RCC 7860 (cell line): ENCODE measurements around the gene KAT8.

Source experiments
- DNase-seq: peaks from one replicate; pipeline ENCODE4 v3.0.0-alpha.2; 2015; ENCODE audit warnings: low spot score
- FAIRE-seq: peaks from 2 replicates; lab custom pipeline; 2012; peaks lifted over from hg19 to GRCh38; lab: Jason Lieb, UNC

Gene KAT8

GRCh38 chr16:31117384-31118222, at the start of gene KAT8:
TSS of gene KAT8 (plus strand) at chr16:31117664. CDS start at chr16:31117682, 18 bp downstream.
- DNase-seq (peak; percentile 95), FAIRE-seq (peak; percentile 83)

- FAIRE-seq (no peak), DNase-seq (no peak)
Observed at GRCh38 chr16:31071861-31072260, 45.6 kb upstream of the KAT8 start.

GRCh38 chr16:31072540-31073141, 44.8 kb upstream of the KAT8 start:
- DNase-seq = peak; percentile 36
- no peak for FAIRE-seq

GRCh38 chr16:31073142-31073969, 44.1 kb upstream of the KAT8 start:
- FAIRE-seq (no peak), DNase-seq (peak; percentile 64)

GRCh38 chr16:31073970-31074813, 43.3 kb upstream of the KAT8 start, which contains the start of the genes ZNF646 and ZNF668:
TSS of gene ZNF646 (plus strand) at chr16:31074422. CDS start at chr16:31076325, 1,903 bp downstream.
TSS of gene ZNF668 (minus strand) at chr16:31074240. CDS start at chr16:31064459, 9,781 bp downstream.
- peak; percentile 97 for DNase-seq
- peak; percentile 88 for FAIRE-seq

GRCh38 chr16:31074814-31075183, 42.7 kb upstream of the KAT8 start:
- FAIRE-seq = no peak
- no peak for DNase-seq

- no peak for DNase-seq
Observed at GRCh38 chr16:31076319-31076718, 41.1 kb upstream of the KAT8 start.

GRCh38 chr16:31077024-31077423, 40.4 kb upstream of the KAT8 start:
- no peak for DNase-seq
- no peak for FAIRE-seq

More at GRCh38 chr16:31076319-31076718, 41.1 kb upstream of the KAT8 start:
- FAIRE-seq = no peak

- DNase-seq = no peak
- FAIRE-seq = no peak
Observed at GRCh38 chr16:31077592-31078396, 39.7 kb upstream of the KAT8 start.

- DNase-seq (no peak), FAIRE-seq (no peak)
Observed at GRCh38 chr16:31078597-31079341, 38.7 kb upstream of the KAT8 start.

GRCh38 chr16:31079342-31079944, 38.0 kb upstream of the KAT8 start:
- FAIRE-seq = no peak
- no peak for DNase-seq

GRCh38 chr16:31080035-31080629, 37.3 kb upstream of the KAT8 start:
- FAIRE-seq = no peak
- DNase-seq = no peak

GRCh38 chr16:31080756-31081419, 36.6 kb upstream of the KAT8 start:
- DNase-seq (no peak), FAIRE-seq (no peak)

GRCh38 chr16:31081428-31082351, 35.8 kb upstream of the KAT8 start:
- DNase-seq (no peak), FAIRE-seq (no peak)

- DNase-seq (no peak), FAIRE-seq (no peak)
Observed at GRCh38 chr16:31082368-31083045, 35.0 kb upstream of the KAT8 start.

GRCh38 chr16:31083081-31083480, 34.4 kb upstream of the KAT8 start:
- DNase-seq (no peak), FAIRE-seq (no peak)
